ENCODE results near the gene RHOF. TPM values are rescaled to one million over a fixed set of nuclear protein-coding genes. Genes with fewer than 3 reads are reported as not detected.

RHOF gene
- total and polyA plus RNA-seq, 2 of the 13 experiments (the other 11 are each of a cell fraction or from before 2014, with no cell fraction given) = 14.6 to 32.2 TPM

GRCh38 chr12:121773011-121773777 is 20.3 kb downstream of the RHOF start (continued):
- peak; percentile 64; the same call in 1 of the 2 replicates for TF ChIP-seq THRA (CRISPR knock-in tag; IDR thresholded peaks at IDR 0.05; ENCODE audit: borderline replicate concordance)
- no peak for TF ChIP-seq ZNF12 (CRISPR knock-in tag; IDR thresholded peaks at IDR 0.05)
- no peak for TF ChIP-seq ADNP (CRISPR knock-in tag; IDR thresholded peaks at IDR 0.05)
- TF ChIP-seq ZNF644 (CRISPR knock-in tag; IDR thresholded peaks at IDR 0.05; ENCODE audit: low read depth) = no peak
- no peak for TF ChIP-seq NKX3-1 (CRISPR knock-in tag; IDR thresholded peaks at IDR 0.05)
- TF ChIP-seq PCBP2 (optimal IDR thresholded peaks at IDR 0.05; ENCODE audit: low read depth, low read length, poor library complexity, severe bottlenecking) = no peak
- TF ChIP-seq, protein P1, sequence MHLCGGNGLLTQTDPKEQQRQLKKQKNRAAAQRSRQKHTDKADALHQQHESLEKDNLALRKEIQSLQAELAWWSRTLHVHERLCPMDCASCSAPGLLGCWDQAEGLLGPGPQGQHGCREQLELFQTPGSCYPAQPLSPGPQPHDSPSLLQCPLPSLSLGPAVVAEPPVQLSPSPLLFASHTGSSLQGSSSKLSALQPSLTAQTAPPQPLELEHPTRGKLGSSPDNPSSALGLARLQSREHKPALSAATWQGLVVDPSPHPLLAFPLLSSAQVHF (CRISPR knock-in tag; IDR thresholded peaks at IDR 0.05) = no peak
- 0 out of 2 replicates have a peak, but pooled peaks have one; percentile 45 for TF ChIP-seq KLF6 (CRISPR knock-in tag; IDR thresholded peaks at IDR 0.05)
- no peak for TF ChIP-seq GATAD2A (CRISPR knock-in tag; IDR thresholded peaks at IDR 0.05)
- TF ChIP-seq ZFP91 (CRISPR knock-in tag; IDR thresholded peaks at IDR 0.05; ENCODE audit: borderline replicate concordance) = peak; percentile 62; the same call in 1 of the 2 replicates
- peak; percentile 38; the same call in 1 of the 2 replicates for TF ChIP-seq REPIN1 (CRISPR knock-in tag; IDR thresholded peaks at IDR 0.05; ENCODE audit: borderline replicate concordance, low read depth)
- TF ChIP-seq MXD4 (CRISPR knock-in tag; IDR thresholded peaks at IDR 0.05) = no peak
- TF ChIP-seq MTERF4 (CRISPR knock-in tag; IDR thresholded peaks at IDR 0.05) = no peak
- TF ChIP-seq MBD4 (IDR thresholded peaks at IDR 0.05; ENCODE audit: borderline replicate concordance, low read length) = no peak
- no peak for TF ChIP-seq TCF7 (IDR thresholded peaks at IDR 0.05; ENCODE audit: low read depth)
- TF ChIP-seq ZNF790 (CRISPR knock-in tag; IDR thresholded peaks at IDR 0.05; ENCODE audit: borderline replicate concordance) = no peak
- TF ChIP-seq CBX5 (CRISPR knock-in tag; IDR thresholded peaks at IDR 0.05; ENCODE audit: borderline replicate concordance) = no peak
- peak; percentile 51; the same call in 1 of the 2 replicates for TF ChIP-seq ZNF430 (CRISPR knock-in tag; IDR thresholded peaks at IDR 0.05)
- TF ChIP-seq ZMYM3 (CRISPR knock-in tag; IDR thresholded peaks at IDR 0.05) = no peak
- no peak for TF ChIP-seq CSRNP2 (CRISPR knock-in tag; conservative IDR thresholded peaks at IDR 0.05; ENCODE audit: low read depth)
- TF ChIP-seq HDAC6 (IDR thresholded peaks at IDR 0.05; ENCODE audit: low read depth, low read length) = no peak
- TF ChIP-seq ZNF362 (CRISPR knock-in tag; IDR thresholded peaks at IDR 0.05; ENCODE audit: borderline replicate concordance) = no peak; the same call in 1 of the 2 replicates

All from HepG2 (cell line).